GM10266 (cell line): ENCODE results near the gene OTUD3.
"Not testable (repeated sequence)": the region's sequence is repeated elsewhere in the genome, so short reads cannot be mapped to it uniquely, and the experiment has no call there.

Experiments
- DNase-seq: peaks from one replicate; pipeline ENCODE4 v3.0.0; 2012; ENCODE audit errors: extremely low spot score
- CTCF ChIP-seq: IDR thresholded peaks from 2 replicates; pipeline ENCODE4 v1.5.1; 2012; ENCODE audit warnings: mild to moderate bottlenecking, low read depth; ENCODE audit not compliant: control insufficient read depth, insufficient read depth; ENCODE audit errors: missing control alignments

OTUD3 gene

GRCh38 chr1:19869929-19870328 lies 12.3 kb upstream of the OTUD3 start:
- no peak for DNase-seq
- TF ChIP-seq CTCF, result no peak

GRCh38 chr1:19872190-19872589 lies 10.0 kb upstream of the OTUD3 start:
- DNase-seq, result no peak
- no peak for TF ChIP-seq CTCF

GRCh38 chr1:19877181-19877750 lies 4.9 kb upstream of the OTUD3 start:
- no peak for DNase-seq

GRCh38 chr1:19877821-19878636 lies 4.2 kb upstream of the OTUD3 start:
- TF ChIP-seq CTCF, result no peak
- no peak for DNase-seq

More at GRCh38 chr1:19877181-19877750, 4.9 kb upstream of the OTUD3 start:
- TF ChIP-seq CTCF, result no peak

GRCh38 chr1:19878637-19878985 lies 3.6 kb upstream of the OTUD3 start:
- TF ChIP-seq CTCF, result no peak

GRCh38 chr1:19879227-19879626 lies 3.0 kb upstream of the OTUD3 start:
- DNase-seq, result no peak
- no peak for TF ChIP-seq CTCF

More at GRCh38 chr1:19878637-19878985, 3.6 kb upstream of the OTUD3 start:
- no peak for DNase-seq

- DNase-seq, result no peak
- no peak for TF ChIP-seq CTCF
Observed at GRCh38 chr1:19879661-19880060, 2.5 kb upstream of the OTUD3 start.

- DNase-seq, result not testable (repeated sequence)
Observed at GRCh38 chr1:19880841-19881240, 1.4 kb upstream of the OTUD3 start.
